ENCODE measurements around the gene TUBB3.

DNA sequence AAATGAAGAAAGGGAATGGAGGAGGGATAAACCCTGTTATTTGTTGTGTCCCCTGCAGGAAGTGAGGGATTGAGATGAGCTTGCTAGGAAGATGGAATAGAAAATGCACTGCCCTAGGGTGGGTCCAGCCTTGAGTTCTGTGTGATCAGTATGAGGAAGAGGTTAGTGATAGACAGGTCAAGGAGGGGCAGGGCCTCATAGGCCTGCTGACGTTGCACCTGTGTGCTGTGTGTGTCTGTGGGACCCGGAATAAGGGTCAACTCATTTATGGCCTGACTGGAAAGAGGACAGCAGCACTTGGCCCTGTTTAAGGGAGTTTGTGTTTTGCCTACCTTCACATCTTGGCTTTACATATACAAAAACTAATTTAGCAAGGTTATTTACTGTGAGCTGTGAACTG is 51.7 kb downstream of the TUBB3 start:
- TF ChIP-seq POLR2A (IDR thresholded peaks at IDR 0.05; ENCODE audit: low read depth, low read length) (no peak), POLR2AphosphoS5 (IDR thresholded peaks at IDR 0.05; ENCODE audit: low read depth, low read length) (no peak)

All from GM12892 (cell line).